Measurements from ENCODE around the gene ITGA11. TPM values are rescaled to one million over a fixed set of nuclear protein-coding genes. Genes with fewer than 3 reads are reported as not detected.

The ITGA11 gene
- total and polyA plus RNA-seq, 12 donors = 1.4 to 25.9 (median 12.3) TPM

DNA sequence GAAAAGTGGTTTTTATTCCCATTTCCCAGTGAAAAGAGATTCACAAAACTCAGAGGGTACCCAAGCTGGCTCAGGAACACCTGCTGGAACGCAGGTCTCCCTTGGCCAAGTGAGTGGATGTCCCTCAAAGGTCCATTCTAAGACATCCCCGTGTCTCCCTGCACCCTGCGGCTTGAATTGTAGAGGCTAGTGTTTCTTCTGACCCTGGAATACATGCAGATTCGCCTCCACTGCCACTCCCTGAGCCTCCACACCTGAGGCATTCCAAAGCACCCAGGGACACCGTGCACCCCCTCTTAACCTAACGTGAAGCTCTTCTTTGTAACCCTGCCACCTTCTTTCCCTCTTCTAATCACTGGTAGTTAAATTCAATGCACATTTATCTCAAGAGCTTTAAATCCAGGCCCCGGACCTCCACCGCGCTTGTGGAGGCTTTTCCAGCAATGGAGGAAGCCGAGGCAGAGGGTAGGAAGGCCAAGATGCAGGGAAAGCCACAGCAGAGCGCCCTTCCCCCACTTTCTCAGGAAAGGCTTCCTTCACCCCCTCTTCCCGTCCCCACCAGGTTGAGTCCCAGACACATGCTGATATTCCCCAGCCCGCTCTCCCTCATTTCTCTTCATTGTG is 590 bp upstream of the ITGA11 start:
- no peaks in the 10 kb centered on the region for H3K36me3 ChIP-seq
- 57 to 61% methylated on average over 13 of the region's 13 CpGs for WGBS, 2 donors

DNA sequence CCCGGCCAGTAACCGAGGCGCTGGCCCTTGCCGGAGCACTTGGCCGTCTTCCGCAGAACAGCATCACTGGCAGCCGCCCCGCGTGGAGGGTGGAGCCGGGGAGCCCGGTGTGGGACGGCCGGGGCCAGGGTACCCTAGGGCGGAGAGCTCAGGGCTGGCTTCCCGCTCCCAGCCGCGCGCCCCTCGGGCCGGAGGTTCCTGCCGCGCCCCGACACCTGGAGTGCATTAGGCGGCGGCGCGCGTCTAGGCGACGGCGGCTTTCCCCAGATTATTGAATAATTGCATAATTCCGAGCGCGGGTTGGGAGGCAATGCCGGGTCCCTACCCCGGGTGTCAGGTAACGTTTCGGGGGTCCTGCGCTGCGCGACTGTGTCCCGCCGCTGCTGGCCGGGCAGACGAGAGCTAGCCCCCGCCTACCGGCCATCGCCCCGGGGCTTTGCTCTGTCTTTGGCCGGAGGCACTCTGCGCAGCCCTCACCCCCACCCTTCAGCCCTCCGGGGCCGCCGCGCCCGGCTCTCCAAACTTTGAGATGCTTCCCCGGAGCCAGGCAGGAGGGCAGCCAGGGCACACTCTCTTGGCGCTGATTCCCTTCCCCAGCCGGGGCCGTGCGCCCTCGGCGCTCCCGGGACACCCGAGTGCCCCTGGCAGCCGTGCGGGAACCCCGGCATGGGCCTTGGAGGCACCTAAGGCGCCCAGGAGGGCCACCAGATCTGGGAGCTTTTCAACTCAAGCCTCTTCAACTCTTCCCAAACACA is 749 bp downstream of the ITGA11 start:
- no peaks in the 10 kb centered on the region for H3K36me3 ChIP-seq
- peaks cover 5 to 19% (median 15%) of the 10 kb centered on the region in 9 donors for H3K4me1 ChIP-seq
- TF ChIP-seq, protein P1, sequence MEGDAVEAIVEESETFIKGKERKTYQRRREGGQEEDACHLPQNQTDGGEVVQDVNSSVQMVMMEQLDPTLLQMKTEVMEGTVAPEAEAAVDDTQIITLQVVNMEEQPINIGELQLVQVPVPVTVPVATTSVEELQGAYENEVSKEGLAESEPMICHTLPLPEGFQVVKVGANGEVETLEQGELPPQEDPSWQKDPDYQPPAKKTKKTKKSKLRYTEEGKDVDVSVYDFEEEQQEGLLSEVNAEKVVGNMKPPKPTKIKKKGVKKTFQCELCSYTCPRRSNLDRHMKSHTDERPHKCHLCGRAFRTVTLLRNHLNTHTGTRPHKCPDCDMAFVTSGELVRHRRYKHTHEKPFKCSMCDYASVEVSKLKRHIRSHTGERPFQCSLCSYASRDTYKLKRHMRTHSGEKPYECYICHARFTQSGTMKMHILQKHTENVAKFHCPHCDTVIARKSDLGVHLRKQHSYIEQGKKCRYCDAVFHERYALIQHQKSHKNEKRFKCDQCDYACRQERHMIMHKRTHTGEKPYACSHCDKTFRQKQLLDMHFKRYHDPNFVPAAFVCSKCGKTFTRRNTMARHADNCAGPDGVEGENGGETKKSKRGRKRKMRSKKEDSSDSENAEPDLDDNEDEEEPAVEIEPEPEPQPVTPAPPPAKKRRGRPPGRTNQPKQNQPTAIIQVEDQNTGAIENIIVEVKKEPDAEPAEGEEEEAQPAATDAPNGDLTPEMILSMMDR (IDR thresholded peaks at IDR 0.05) = no peak
- ATAC-seq (peak; percentile 58 to 77 (median 68)), DNase-seq (peak; percentile 47 to 64)
- 8 to 10% methylated on average over 63 to 69 of the region's 69 CpGs for WGBS, 2 donors
- peak overlapping the region in 9 of 10 donors; percentile 7 to 72 (median 57) for H3K27ac ChIP-seq
- H3K9me3 ChIP-seq = no peaks in the 10 kb centered on the region
- H3K27me3 ChIP-seq = peaks cover 0 to 64% (median 52%) of the 10 kb centered on the region in 7 donors
- H3K4me3 ChIP-seq = peak overlapping the region; percentile 49 to 65 (median 58)
- intact Hi-C loops (cut with DNase I) = no loop called here

More for the DNA sequence above, 590 bp upstream of the ITGA11 start:
- H3K9me3 ChIP-seq = no peaks in the 10 kb centered on the region
- peak overlapping the region in 7 of 10 donors; percentile 55 to 65 (median 58) for H3K4me3 ChIP-seq
- DNase-seq (no peak), ATAC-seq (no peak)
- intact Hi-C loops (cut with DNase I) = no loop called here
- H3K27me3 ChIP-seq = peaks cover 0 to 75% (median 60%) of the 10 kb centered on the region in 7 donors
- peaks cover 5 to 19% (median 15%) of the 10 kb centered on the region in 9 donors for H3K4me1 ChIP-seq
- peak overlapping the region in 1 of 10 donors; percentile 72 for H3K27ac ChIP-seq
- TF ChIP-seq, protein P1 (IDR thresholded peaks at IDR 0.05) = no peak

DNA sequence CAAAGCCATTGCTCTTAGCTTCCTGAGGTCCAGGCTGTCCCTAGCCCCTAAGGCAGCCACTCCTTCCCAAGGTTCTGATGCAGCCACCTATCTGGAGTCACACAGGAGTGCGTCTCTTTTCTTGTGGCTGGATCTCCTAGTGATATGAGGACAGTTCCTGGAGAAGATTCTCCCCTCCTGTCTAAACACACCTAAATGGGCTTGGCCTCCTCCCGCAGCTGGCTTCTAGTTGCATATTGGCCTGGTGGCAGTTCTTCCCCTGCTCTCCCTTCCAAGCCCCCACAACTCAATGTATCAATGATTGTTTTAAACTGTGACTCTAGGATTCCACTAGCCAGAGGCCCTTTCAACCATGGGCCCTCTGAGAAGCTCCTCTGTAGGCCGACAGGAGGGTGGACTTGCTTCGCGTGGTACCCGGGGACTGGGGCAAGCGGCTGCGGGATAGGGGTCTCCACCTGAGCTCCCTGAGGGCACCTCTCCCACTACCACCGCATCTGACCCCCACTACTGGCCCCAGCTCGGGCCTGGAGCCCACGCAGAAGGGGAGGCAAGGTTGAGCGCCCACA is 1.4 kb downstream of the ITGA11 start:
- WGBS, 2 donors = 68 to 75% methylated on average over 12 of the region's 12 CpGs
- ATAC-seq (no peak), DNase-seq (no peak)
- H3K4me1 ChIP-seq = peaks cover 5 to 19% (median 15%) of the 10 kb centered on the region in 9 donors
- H3K27ac ChIP-seq = peak overlapping the region in 6 of 10 donors; percentile 41 to 72 (median 64)
- H3K9me3 ChIP-seq = no peaks in the 10 kb centered on the region
- TF ChIP-seq, protein P1 (IDR thresholded peaks at IDR 0.05) = no peak
- no peaks in the 10 kb centered on the region for H3K36me3 ChIP-seq
- peaks cover 0 to 60% (median 52%) of the 10 kb centered on the region in 7 donors for H3K27me3 ChIP-seq
- H3K4me3 ChIP-seq = peak overlapping the region in 9 of 10 donors; percentile 49 to 65 (median 58)
- intact Hi-C loops (cut with DNase I) = no loop called here
